Left lung (tissue), 10 donors: ENCODE results near the gene HMCN1. TPM values are rescaled to one million over a fixed set of nuclear protein-coding genes. Genes with fewer than 3 reads are reported as not detected.

Experiments
- ATAC-seq: fragments of 200-7000 bp; cut with Tn5 transposase; one replicate; pipeline ENCODE4 v1.9.1; 2020; ENCODE audit warnings: moderate library complexity
- DNase-seq, 4 donors: peaks; one replicate each; pipeline ENCODE4 v3.0.0-alpha.2; 2013 to 2020
- H3K27ac ChIP-seq, 2 donors: fragments of 200-600 bp; sonication (generic) in 1 of 2; one replicate each; pipeline versions ENCODE4 v1.5.0 to v1.8.0; 2020 to 2021
- H3K27me3 ChIP-seq, 2 donors: fragments of 200-600 bp; sonication (generic) in 1 of 2; one replicate each; pipeline versions ENCODE4 v1.5.0 to v1.8.0; 2020 to 2021
- H3K36me3 ChIP-seq, 2 donors: fragments of 200-600 bp; sonication (generic) in 1 of 2; one replicate each; pipeline versions ENCODE4 v1.5.0 to v1.8.0; 2020 to 2021
- H3K4me1 ChIP-seq, 2 donors: fragments of 200-600 bp; one replicate each; pipeline ENCODE4 v1.8.0; 2021
- H3K4me3 ChIP-seq, 2 donors: fragments of 200-600 bp; sonication (generic) in 1 of 2; one replicate each; pipeline versions ENCODE4 v1.5.0 to v1.8.0; 2020 to 2021; ENCODE audit warnings: mild to moderate bottlenecking in 1 of 2
- H3K9me3 ChIP-seq, 2 donors: fragments of 200-600 bp; sonication (generic) in 1 of 2; one replicate each; pipeline versions ENCODE4 v1.5.0 to v1.8.0; 2020 to 2021
- intact Hi-C, 2 donors: fragments of 100-400 bp; cut with DNase I; formaldehyde crosslinking; loops; one replicate each; pipeline versions ENCODE4 v1.11.2 to v1.14.2; 2022
- polyA plus RNA-seq, 6 donors: library from polyadenylated mRNA; unstranded; fragments of 120-200 nt; gene quantifications; one replicate each; pipeline ENCODE4 v1.2.1, GENCODE V29; 2013; ENCODE audit not compliant: insufficient read length in 6 of 6
- total RNA-seq, 2 donors: library from RNA; stranded (reverse); fragmentation: NEBNext Ultra II Directional; extraction: Animal tissue kit (Norgen Biotek cat#: 25700); gene quantifications; one replicate each; pipeline ENCODE4 v1.2.1, GENCODE V29; 2021
- TF ChIP-seq, protein P1 (sequence below), 2 donors: fragments of 200-600 bp; sonication (generic) in 1 of 2; IDR thresholded peaks; one replicate each; pipeline versions ENCODE4 v1.5.0 to v1.8.0; 2021; ENCODE audit warnings: antibody characterized with exemption in 2 of 2
- donor health status: DM: no; HTN: yes; CAD: no.
- donor health status: DM: no; HTN: no; CAD: no.

HMCN1 gene
- total and polyA plus RNA-seq, 8 donors = 24.0 to 91.0 (median 48.7) TPM

DNA sequence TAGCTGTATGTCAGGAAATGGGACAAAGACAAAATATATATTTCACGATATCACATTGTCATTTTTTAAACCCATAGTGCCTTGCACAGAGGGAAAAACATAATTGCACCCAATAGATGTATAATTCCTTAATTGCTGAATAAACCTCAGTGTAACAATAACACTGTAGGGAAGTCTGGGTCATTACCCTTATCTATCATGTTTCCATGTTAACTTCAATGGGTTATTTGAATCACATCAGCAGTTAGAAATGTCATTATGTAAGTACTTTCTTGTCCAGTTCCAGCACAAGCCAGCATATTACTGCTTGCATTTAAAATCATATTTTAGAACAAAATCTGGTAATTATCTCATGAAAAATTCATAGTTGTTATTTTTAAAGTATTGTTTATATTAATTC is 222.7 kb downstream of the HMCN1 start:
- DNase-seq (no peak), ATAC-seq (no peak)
- Histone ChIP-seq H3K27me3 (no peaks in the 10 kb centered on the region), H3K9me3 (no peaks in the 10 kb centered on the region), H3K4me1 (peaks cover 0 to 9% of the 10 kb centered on the region in 2 donors), H3K27ac (no peak overlapping the region), H3K4me3 (no peak overlapping the region), H3K36me3 (no peaks in the 10 kb centered on the region)
- intact Hi-C loops = no loop called here
- TF ChIP-seq, protein P1, sequence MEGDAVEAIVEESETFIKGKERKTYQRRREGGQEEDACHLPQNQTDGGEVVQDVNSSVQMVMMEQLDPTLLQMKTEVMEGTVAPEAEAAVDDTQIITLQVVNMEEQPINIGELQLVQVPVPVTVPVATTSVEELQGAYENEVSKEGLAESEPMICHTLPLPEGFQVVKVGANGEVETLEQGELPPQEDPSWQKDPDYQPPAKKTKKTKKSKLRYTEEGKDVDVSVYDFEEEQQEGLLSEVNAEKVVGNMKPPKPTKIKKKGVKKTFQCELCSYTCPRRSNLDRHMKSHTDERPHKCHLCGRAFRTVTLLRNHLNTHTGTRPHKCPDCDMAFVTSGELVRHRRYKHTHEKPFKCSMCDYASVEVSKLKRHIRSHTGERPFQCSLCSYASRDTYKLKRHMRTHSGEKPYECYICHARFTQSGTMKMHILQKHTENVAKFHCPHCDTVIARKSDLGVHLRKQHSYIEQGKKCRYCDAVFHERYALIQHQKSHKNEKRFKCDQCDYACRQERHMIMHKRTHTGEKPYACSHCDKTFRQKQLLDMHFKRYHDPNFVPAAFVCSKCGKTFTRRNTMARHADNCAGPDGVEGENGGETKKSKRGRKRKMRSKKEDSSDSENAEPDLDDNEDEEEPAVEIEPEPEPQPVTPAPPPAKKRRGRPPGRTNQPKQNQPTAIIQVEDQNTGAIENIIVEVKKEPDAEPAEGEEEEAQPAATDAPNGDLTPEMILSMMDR (IDR thresholded peaks at IDR 0.05) = no peak

DNA sequence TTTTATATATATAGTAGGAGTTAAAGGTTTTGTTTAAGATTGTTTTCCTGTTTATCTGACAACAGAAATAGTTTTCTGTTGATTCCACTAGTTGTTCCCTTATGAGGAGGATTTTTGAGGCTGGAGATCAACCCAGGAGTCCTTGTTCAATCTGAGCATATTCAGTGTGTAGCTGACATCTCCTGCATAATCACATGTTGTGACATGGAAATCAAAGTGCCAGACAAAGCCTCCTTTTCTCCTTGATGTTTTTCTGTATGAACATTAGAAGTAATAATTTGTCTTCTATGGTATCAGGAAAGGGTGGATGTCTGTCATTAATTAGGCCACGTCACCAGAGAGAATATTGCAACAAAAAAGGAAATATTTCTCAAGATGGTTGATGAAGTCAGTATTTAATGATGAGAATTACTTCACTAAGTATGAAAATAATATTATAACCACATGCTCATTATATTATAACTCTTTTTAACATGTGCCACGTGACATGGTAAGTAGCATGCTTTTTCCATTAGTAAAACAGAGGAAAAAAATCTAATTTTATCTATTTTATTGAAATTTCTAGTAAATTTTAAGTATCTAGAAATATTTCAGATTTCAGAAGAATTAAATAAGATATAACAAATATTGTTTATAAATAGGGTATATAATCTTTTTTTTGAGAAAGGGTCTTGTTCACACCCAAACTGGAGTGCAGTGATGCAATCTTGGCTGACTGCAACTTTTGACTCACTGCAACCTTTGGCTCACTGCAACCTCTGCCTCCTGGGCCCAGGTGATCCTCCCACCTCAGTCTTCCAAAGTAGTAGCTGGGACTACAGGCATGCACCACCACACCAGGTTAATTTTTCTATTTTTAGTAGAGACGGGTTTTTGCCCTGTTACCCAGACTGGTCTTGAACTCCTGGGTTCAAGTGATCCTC is 223.5 kb downstream of the HMCN1 start:
- Histone ChIP-seq H3K4me3 (no peak overlapping the region), H3K36me3 (no peaks in the 10 kb centered on the region), H3K4me1 (peaks cover 0 to 9% of the 10 kb centered on the region in 2 donors), H3K27ac (no peak overlapping the region), H3K27me3 (no peaks in the 10 kb centered on the region), H3K9me3 (no peaks in the 10 kb centered on the region)
- no peak for ATAC-seq
- no peak for DNase-seq
- intact Hi-C loops = no loop called here
- TF ChIP-seq, protein P1 (IDR thresholded peaks at IDR 0.05) = no peak

DNA sequence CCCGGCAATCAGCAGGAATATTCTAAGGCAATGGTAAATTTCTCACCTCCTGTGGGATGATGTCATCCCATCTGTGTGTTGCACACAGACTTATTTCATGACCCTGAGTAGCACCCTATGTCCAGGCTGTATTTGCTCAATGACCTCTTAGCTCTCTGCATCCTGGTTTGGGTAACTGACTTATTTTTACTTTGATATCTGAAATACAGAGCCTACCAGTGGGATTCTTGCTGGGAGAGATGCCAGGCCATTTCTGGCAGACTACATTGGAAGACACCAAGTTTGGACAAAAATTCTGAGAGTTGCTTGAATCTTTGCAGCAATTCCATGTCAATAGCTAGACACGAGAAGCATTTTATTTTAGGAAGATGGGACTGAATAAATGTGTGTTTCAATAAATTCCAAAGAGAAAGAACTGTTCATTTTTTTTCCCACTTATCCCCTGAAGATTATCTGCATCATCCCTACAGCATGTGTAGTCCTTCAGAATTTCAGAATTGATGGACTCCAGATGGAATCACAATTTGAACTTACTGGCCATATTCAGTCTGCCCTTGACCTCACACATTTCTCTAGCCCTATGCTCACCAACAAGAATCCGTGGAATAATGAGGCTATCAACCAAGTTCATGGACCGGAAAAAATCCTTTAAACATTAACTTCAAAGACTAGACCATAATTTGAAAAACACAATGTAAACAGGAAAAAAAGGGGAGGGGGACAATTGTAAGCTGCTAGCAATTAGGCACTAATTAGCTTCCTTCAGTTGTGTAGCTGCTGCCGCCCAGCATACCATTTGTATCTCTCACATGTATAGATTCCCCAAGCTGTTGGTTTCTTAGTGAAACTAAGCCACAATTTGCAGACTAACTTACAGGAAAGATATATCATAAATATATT is 226.5 kb downstream of the HMCN1 start:
- no peaks in the 10 kb centered on the region for H3K9me3 ChIP-seq
- H3K36me3 ChIP-seq = no peaks in the 10 kb centered on the region
- peak overlapping the region in 1 of 2 donors; percentile 26 for H3K27ac ChIP-seq
- no peak overlapping the region for H3K4me3 ChIP-seq
- TF ChIP-seq, protein P1 (IDR thresholded peaks at IDR 0.05) = no peak
- intact Hi-C loops = loop anchor here in 1 of 2 donors (10.0 kb wide), 1 partner anchor 1936 kb away; no protein-coding TSS in a partner anchor
- H3K4me1 ChIP-seq = peaks cover 0 to 9% of the 10 kb centered on the region in 2 donors
- no peaks in the 10 kb centered on the region for H3K27me3 ChIP-seq
- DNase-seq (peak in 1 of 4 donors; percentile 21), ATAC-seq (peak; percentile 44)

- DNase-seq = no peak
- intact Hi-C loops = loop anchor here in 1 of 2 donors (10.0 kb wide), 1 partner anchor 1937 kb away; no protein-coding TSS in a partner anchor
Observed at GRCh38 chr1:185961664-185962063, 227.5 kb downstream of the HMCN1 start.

More at GRCh38 chr1:185961664-185962063, 227.5 kb downstream of the HMCN1 start:
- Histone ChIP-seq H3K36me3 (no peaks in the 10 kb centered on the region), H3K9me3 (no peaks in the 10 kb centered on the region), H3K27me3 (no peaks in the 10 kb centered on the region), H3K27ac (peak overlapping the region in 1 of 2 donors; percentile 23), H3K4me3 (no peak overlapping the region), H3K4me1 (peaks cover 0 to 9% of the 10 kb centered on the region in 2 donors)
- ATAC-seq = peak; percentile 30
- TF ChIP-seq, protein P1 (IDR thresholded peaks at IDR 0.05) = no peak
